Measurements from ENCODE around the gene PRAME. TPM values are rescaled to one million over a fixed set of nuclear protein-coding genes. Genes with fewer than 3 reads are reported as not detected.
"Not testable (repeated sequence)": the region's sequence is repeated elsewhere in the genome, so short reads cannot be mapped to it uniquely, and the experiment has no call there.

PRAME gene
- polyA plus RNA-seq, 4 donors, result 0.54 to 1.5 (median 1.3) TPM

- no peak for DNase-seq (ENCODE audit: low read depth in 4 of 4, low spot score in 3 of 4)
Observed at GRCh38 chr22:22528780-22529179, 30.3 kb downstream of the PRAME start.

- DNase-seq (ENCODE audit: low read depth in 4 of 4, low spot score in 3 of 4), result no peak
Observed at GRCh38 chr22:22527312-22527711, 31.8 kb downstream of the PRAME start.

GRCh38 chr22:22526125-22526912 lies 32.7 kb downstream of the PRAME start:
- no peak for DNase-seq (ENCODE audit: low read depth in 4 of 4, low spot score in 3 of 4)

- no peak for DNase-seq (ENCODE audit: low read depth in 4 of 4, low spot score in 3 of 4)
Observed at GRCh38 chr22:22523494-22523893, 35.6 kb downstream of the PRAME start.

GRCh38 chr22:22521631-22522030 lies 37.4 kb downstream of the PRAME start:
- no peak for DNase-seq (ENCODE audit: low read depth in 4 of 4, low spot score in 3 of 4)

GRCh38 chr22:22520667-22521602 lies 38.1 kb downstream of the PRAME start:
- DNase-seq (ENCODE audit: low read depth in 4 of 4, low spot score in 3 of 4), result no peak

- no peak for DNase-seq (ENCODE audit: low read depth in 4 of 4, low spot score in 3 of 4)
Observed at GRCh38 chr22:22520020-22520656, 38.9 kb downstream of the PRAME start, which contains the start of gene ZNF280A. Gene ZNF280A, minus strand, starts transcription at chr22:22520270. Its CDS starts 4,640 bp downstream, at chr22:22515630.

- no peak for DNase-seq (ENCODE audit: low read depth in 4 of 4, low spot score in 3 of 4)
Observed at GRCh38 chr22:22519591-22519990, 39.5 kb downstream of the PRAME start.

- no peak for DNase-seq (ENCODE audit: low read depth in 4 of 4, low spot score in 3 of 4)
Observed at GRCh38 chr22:22516992-22517391, 42.1 kb downstream of the PRAME start.

- DNase-seq (ENCODE audit: low read depth in 4 of 4, low spot score in 3 of 4), result no peak
Observed at GRCh38 chr22:22515890-22516289, 43.2 kb downstream of the PRAME start.

GRCh38 chr22:22514431-22514830 lies 44.6 kb downstream of the PRAME start:
- not testable (repeated sequence) for DNase-seq (ENCODE audit: low read depth in 4 of 4, low spot score in 3 of 4)

GRCh38 chr22:22513619-22514018 lies 45.4 kb downstream of the PRAME start:
- DNase-seq (ENCODE audit: low read depth in 4 of 4, low spot score in 3 of 4), result no peak

- no peak for DNase-seq (ENCODE audit: low read depth in 4 of 4, low spot score in 3 of 4)
Observed at GRCh38 chr22:22512951-22513350, 46.1 kb downstream of the PRAME start.

- not testable (repeated sequence) for DNase-seq (ENCODE audit: low read depth in 4 of 4, low spot score in 3 of 4)
Observed at GRCh38 chr22:22510833-22511232, 48.2 kb downstream of the PRAME start.

GRCh38 chr22:22509912-22510311 lies 49.2 kb downstream of the PRAME start:
- not testable (repeated sequence) for DNase-seq (ENCODE audit: low read depth in 4 of 4, low spot score in 3 of 4)

GRCh38 chr22:22508274-22509176 lies 50.5 kb downstream of the PRAME start, which contains the start of gene ZNF280B:
Gene ZNF280B, minus strand, starts transcription at chr22:22508742. Its CDS starts 19,344 bp downstream, at chr22:22489398.
- peak; percentile 55 to 69 (median 61) for DNase-seq (ENCODE audit: low read depth in 4 of 4, low spot score in 3 of 4)

- DNase-seq (ENCODE audit: low read depth in 4 of 4, low spot score in 3 of 4), result peak in 1 of 4 donors; percentile 12
Observed at GRCh38 chr22:22507743-22508273, 51.3 kb downstream of the PRAME start.

GRCh38 chr22:22506736-22507135 lies 52.3 kb downstream of the PRAME start:
- no peak for DNase-seq (ENCODE audit: low read depth in 4 of 4, low spot score in 3 of 4)

GRCh38 chr22:22498267-22498666 lies 60.8 kb downstream of the PRAME start:
- DNase-seq (ENCODE audit: low read depth in 4 of 4, low spot score in 3 of 4), result no peak

All from right renal pelvis (tissue), 4 donors.